CD4-positive, alpha-beta T cell (primary cell): ENCODE measurements around the gene KIAA0232. TPM values are rescaled to one million over a fixed set of nuclear protein-coding genes. Genes with fewer than 3 reads are reported as not detected.

Experiments
- ATAC-seq: fragments of 200-7000 bp; cut with Tn5 transposase; one replicate; pipeline ENCODE4 v1.10.0; 2022; ENCODE audit warnings: mild to moderate bottlenecking; ENCODE audit not compliant: poor library complexity
- CTCF ChIA-PET: fragments of 350-600 bp; sonication (Branson Sonifier 250); formaldehyde crosslinking; loops from one replicate; lab custom pipeline; 2021; ENCODE audit warnings: antibody characterized with exemption, inconsistent platforms; lab: Charles Lee
- POLR2A ChIA-PET: fragments of 350-600 bp; sonication (Branson Sonifier 250); formaldehyde crosslinking; loops from one replicate; lab custom pipeline; 2021; ENCODE audit warnings: antibody characterized with exemption, inconsistent platforms; lab: Charles Lee
- DNase-seq, 14 experiments: peaks; one replicate each; pipeline ENCODE4 v3.0.0-alpha.2; 2013 to 2020; ENCODE audit warnings: mixed read lengths in 2 of 14
- H3K27ac ChIP-seq, 2 donors: one replicate each; pipeline versions ENCODE4 v1.5.1 to v1.7.0; 2013; ENCODE audit warnings: low read length in 2 of 2, low read depth in 1 of 2, mild to moderate bottlenecking in 1 of 2
- H3K27me3 ChIP-seq, 2 experiments: 1 replicate in 1 of 2; 2 replicates in 1 of 2; pipeline versions ENCODE4 v1.6.1 to v1.7.0; 2013; ENCODE audit warnings: low read length in 2 of 2, control low read depth in 1 of 2, mild to moderate bottlenecking in 1 of 2, moderate library complexity in 1 of 2; ENCODE audit not compliant: insufficient read depth in 2 of 2, control insufficient read depth in 1 of 2
- H3K36me3 ChIP-seq: one replicate; pipeline ENCODE4 v1.6.1; 2013; ENCODE audit warnings: low read length, control low read depth; ENCODE audit not compliant: insufficient read depth
- H3K4me1 ChIP-seq: one replicate; pipeline ENCODE4 v1.6.1; 2013; ENCODE audit warnings: low read length, control low read depth; ENCODE audit not compliant: insufficient read depth
- H3K4me3 ChIP-seq: one replicate; pipeline ENCODE4 v1.5.1; 2013; ENCODE audit warnings: mild to moderate bottlenecking, low read length, moderate library complexity
- H3K9me3 ChIP-seq, 2 experiments: 1 replicate in 1 of 2; 2 replicates in 1 of 2; pipeline versions ENCODE4 v1.6.1 to v1.7.0; 2013; ENCODE audit warnings: low read length in 2 of 2, mild to moderate bottlenecking in 2 of 2, control low read depth in 1 of 2, moderate library complexity in 1 of 2; ENCODE audit not compliant: control insufficient read depth in 1 of 2, insufficient read depth in 1 of 2
- H3K27ac Mint-ChIP-seq: one replicate; pipeline ENCODE4 v1.8.0; 2020; ENCODE audit warnings: mixed read lengths
- H3K27me3 Mint-ChIP-seq: one replicate; pipeline ENCODE4 v1.8.0; 2021; ENCODE audit warnings: mixed read lengths
- H3K36me3 Mint-ChIP-seq: one replicate; pipeline ENCODE4 v1.8.0; 2021; ENCODE audit warnings: low read depth, mixed read lengths
- H3K4me1 Mint-ChIP-seq: one replicate; pipeline ENCODE4 v1.8.0; 2021; ENCODE audit warnings: low read depth, mixed read lengths
- H3K4me3 Mint-ChIP-seq: one replicate; pipeline ENCODE4 v1.8.0; 2020; ENCODE audit warnings: mild to moderate bottlenecking, mixed read lengths
- H3K9me3 Mint-ChIP-seq: one replicate; pipeline ENCODE4 v1.8.0; 2020; ENCODE audit warnings: mixed read lengths
- intact Hi-C, 2 experiments: fragments of 100-400 bp; cut with DNase I in 1 of 2; cut with micrococcal nuclease in 1 of 2; formaldehyde crosslinking; loops; one replicate each; pipeline versions ENCODE4 v1.15.1 to v1.9.0; 2023 to 2025; cut with DNase I, micrococcal nuclease
- total RNA-seq, 174 experiments: library from RNA in 2 of 174; stranded (reverse) in 2 of 174; gene quantifications; one replicate each; pipeline ENCODE4 v1.2.3 and lab custom pipeline; 2021 to 2026
- TF ChIP-seq, protein P1 (sequence below): fragments of 200-600 bp; IDR thresholded peaks from one replicate; pipeline ENCODE4 v1.8.0; 2022; ENCODE audit warnings: antibody characterized with exemption, mild to moderate bottlenecking

The KIAA0232 gene
- total RNA-seq, 2 experiments from 2014 or later: 15.3 to 17.8 TPM

DNA sequence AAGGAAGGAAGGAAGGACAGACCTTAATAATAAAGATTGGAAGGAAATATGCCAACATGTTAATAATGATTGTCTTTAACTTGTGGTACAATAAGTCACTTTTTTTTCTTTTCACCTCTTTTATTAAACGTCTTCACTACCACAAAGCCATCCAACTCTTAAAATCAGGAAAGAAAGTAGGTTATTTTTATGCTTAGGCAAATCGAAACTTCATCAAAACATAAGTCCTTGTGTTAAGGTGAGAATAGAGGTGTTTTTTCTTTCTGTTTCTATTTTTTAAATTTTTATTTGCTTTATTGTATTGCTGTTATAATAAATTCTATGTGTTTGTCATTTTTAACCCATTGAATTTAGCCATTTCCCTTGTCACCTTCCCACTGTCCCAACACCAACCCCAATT is 40.0 kb upstream of the KIAA0232 start:
- ChIA-PET POLR2A (no interaction called here), CTCF (no interaction called here)
- Histone ChIP-seq H3K9me3 (peaks cover 0 to 4% of the 10 kb centered on the region in 2 experiments), H3K27me3 (no peaks in the 10 kb centered on the region), H3K36me3 (no peaks in the 10 kb centered on the region), H3K4me1 (no peaks in the 10 kb centered on the region), H3K4me3 (no peak overlapping the region), H3K27ac (no peak overlapping the region)
- Mint-ChIP-seq H3K9me3 (peaks cover 3% of the 10 kb centered on the region), H3K27me3 (no peaks in the 10 kb centered on the region), H3K4me1 (no peaks in the 10 kb centered on the region), H3K36me3 (no peaks in the 10 kb centered on the region), H3K4me3 (no peak overlapping the region), H3K27ac (no peak overlapping the region)
- ATAC-seq (no peak), DNase-seq (no peak)
- TF ChIP-seq, protein P1, sequence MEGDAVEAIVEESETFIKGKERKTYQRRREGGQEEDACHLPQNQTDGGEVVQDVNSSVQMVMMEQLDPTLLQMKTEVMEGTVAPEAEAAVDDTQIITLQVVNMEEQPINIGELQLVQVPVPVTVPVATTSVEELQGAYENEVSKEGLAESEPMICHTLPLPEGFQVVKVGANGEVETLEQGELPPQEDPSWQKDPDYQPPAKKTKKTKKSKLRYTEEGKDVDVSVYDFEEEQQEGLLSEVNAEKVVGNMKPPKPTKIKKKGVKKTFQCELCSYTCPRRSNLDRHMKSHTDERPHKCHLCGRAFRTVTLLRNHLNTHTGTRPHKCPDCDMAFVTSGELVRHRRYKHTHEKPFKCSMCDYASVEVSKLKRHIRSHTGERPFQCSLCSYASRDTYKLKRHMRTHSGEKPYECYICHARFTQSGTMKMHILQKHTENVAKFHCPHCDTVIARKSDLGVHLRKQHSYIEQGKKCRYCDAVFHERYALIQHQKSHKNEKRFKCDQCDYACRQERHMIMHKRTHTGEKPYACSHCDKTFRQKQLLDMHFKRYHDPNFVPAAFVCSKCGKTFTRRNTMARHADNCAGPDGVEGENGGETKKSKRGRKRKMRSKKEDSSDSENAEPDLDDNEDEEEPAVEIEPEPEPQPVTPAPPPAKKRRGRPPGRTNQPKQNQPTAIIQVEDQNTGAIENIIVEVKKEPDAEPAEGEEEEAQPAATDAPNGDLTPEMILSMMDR: no peak
- intact Hi-C loops: no loop called here

DNA sequence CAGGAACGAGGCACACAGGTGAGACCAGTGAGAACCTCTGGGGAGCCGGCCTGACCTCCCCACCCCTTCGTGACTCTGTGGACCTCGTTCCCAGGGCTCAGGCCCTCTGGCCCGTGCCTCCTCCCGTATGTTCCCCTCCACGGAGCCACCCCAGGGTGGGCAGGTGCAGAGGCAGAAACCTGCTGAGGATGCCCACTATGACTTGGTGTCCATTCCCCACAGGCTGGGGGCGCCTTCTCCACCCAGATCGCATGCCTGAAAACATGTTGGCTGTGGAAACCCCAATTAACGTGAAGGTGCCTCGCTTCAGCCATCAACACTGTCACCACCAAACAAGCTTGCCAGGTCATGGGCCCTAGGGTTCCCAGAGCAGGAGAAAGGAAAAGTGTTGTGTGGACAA is 39.5 kb upstream of the KIAA0232 start:
- Histone ChIP-seq H3K9me3 (peaks cover 0 to 4% of the 10 kb centered on the region in 2 experiments), H3K27me3 (no peaks in the 10 kb centered on the region), H3K4me3 (no peak overlapping the region), H3K4me1 (no peaks in the 10 kb centered on the region), H3K36me3 (no peaks in the 10 kb centered on the region), H3K27ac (no peak overlapping the region)
- TF ChIP-seq, protein P1: no peak
- ChIA-PET CTCF (no interaction called here), POLR2A (no interaction called here)
- H3K4me1 Mint-ChIP-seq: no peaks in the 10 kb centered on the region
- intact Hi-C loops: no loop called here
- H3K9me3 Mint-ChIP-seq: peaks cover 3% of the 10 kb centered on the region
- no peak overlapping the region for H3K4me3 Mint-ChIP-seq
- H3K36me3 Mint-ChIP-seq: no peaks in the 10 kb centered on the region
- no peak overlapping the region for H3K27ac Mint-ChIP-seq
- no peaks in the 10 kb centered on the region for H3K27me3 Mint-ChIP-seq
- ATAC-seq (no peak), DNase-seq (no peak)

DNA sequence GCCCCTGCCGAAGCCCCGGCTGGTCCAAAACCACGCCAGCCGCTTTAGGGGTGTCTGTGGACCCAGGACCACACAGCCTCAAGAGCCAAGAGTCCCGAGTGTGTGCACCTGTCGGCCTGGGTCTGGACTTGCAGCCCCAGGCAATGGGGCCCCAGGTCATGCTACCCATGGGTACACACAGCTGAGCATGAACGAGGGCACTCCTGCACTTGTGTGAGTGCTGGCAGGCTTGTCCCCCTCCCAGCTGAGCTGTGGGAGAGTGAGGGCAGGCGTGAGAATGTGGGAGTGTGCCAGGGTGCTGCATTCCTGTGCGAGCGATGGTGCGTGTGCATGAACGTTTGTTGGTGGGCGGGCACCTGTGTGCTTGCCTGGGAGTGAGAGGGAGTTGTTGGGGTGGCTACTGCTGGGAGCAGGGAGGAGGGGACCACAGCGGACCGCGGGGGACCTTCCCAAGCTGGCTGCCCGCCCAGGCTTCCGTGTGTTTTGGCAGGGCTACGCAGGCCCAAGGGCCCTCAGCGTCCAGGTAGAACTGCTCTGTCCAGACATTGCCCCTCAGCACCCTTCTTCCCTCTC is 35.7 kb upstream of the KIAA0232 start:
- no peaks in the 10 kb centered on the region for H3K27me3 Mint-ChIP-seq
- Histone ChIP-seq H3K27ac (no peak overlapping the region), H3K27me3 (no peaks in the 10 kb centered on the region), H3K9me3 (no peaks in the 10 kb centered on the region), H3K4me1 (peaks cover under 1% of the 10 kb centered on the region), H3K4me3 (no peak overlapping the region), H3K36me3 (no peaks in the 10 kb centered on the region)
- POLR2A ChIA-PET: no interaction called here
- H3K4me3 Mint-ChIP-seq: no peak overlapping the region
- H3K4me1 Mint-ChIP-seq: peaks cover 6% of the 10 kb centered on the region
- TF ChIP-seq, protein P1: no peak
- CTCF ChIA-PET: no interaction called here
- DNase-seq: no peak
- intact Hi-C loops: no loop called here
- H3K9me3 Mint-ChIP-seq: no peaks in the 10 kb centered on the region
- no peaks in the 10 kb centered on the region for H3K36me3 Mint-ChIP-seq
- H3K27ac Mint-ChIP-seq: no peak overlapping the region
- no peak for ATAC-seq
